ENCODE measurements around the gene ZNF275. TPM values are rescaled to one million over a fixed set of nuclear protein-coding genes. Genes with fewer than 3 reads are reported as not detected.

The ZNF275 gene
- total RNA-seq, 2 experiments from 2014 or later, result 19.6 to 20.2 TPM

DNA sequence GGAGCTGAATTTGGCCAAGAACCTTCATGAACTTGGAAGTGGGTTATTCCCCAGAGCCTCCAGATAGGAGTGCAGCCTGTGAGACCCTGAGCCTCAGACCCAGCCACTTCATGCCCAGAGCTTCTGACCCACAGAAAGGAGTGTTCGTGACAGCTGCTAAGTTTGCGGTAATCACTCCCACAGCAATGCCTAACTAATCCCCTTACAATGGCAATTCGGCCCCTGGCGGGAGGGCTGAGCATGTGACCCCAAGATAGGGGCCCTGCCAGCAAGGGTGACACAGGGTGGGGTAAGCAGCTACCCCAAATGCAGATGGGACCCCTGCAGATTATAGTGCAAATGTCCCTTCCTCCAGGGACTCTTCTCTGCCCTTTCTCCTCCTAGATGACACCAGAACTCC lies 44.7 kb downstream of the ZNF275 start:
- Histone ChIP-seq H3K4me2 (ENCODE audit: low read length) (no peak overlapping the region), H4K20me1 (ENCODE audit: insufficient read depth, low read length) (no peaks in the 10 kb centered on the region), H3K79me2 (ENCODE audit: insufficient read depth, low read depth, low read length) (no peaks in the 10 kb centered on the region), H3K4me1 (ENCODE audit: insufficient read depth, low read length, poor library complexity, severe bottlenecking) (peaks cover 7% of the 10 kb centered on the region), H3K27ac (ENCODE audit: low read depth, low read length, poor library complexity, severe bottlenecking) (no peak overlapping the region), H3K36me3 (ENCODE audit: insufficient read depth, low read length) (no peaks in the 10 kb centered on the region), H3K9me3 (ENCODE audit: low read length) (no peaks in the 10 kb centered on the region), H3K9me2 (ENCODE audit: insufficient read depth, low read length) (no peaks in the 10 kb centered on the region), H2AFZ (ENCODE audit: low read length) (no peak overlapping the region), H3K4me3 (ENCODE audit: low read depth, low read length, poor library complexity, severe bottlenecking) (no peak overlapping the region)
- ChIA-PET POLR2A (no interaction called here), CTCF (ENCODE audit: unreplicated experiment) (no interaction called here)
- DNase-seq (ENCODE audit: low spot score), result no peak
- TF ChIP-seq EZH2phosphoT487 (IDR thresholded peaks at IDR 0.05; ENCODE audit: borderline replicate concordance, low read depth, low read length), result no peak
- TF ChIP-seq, protein P1, sequence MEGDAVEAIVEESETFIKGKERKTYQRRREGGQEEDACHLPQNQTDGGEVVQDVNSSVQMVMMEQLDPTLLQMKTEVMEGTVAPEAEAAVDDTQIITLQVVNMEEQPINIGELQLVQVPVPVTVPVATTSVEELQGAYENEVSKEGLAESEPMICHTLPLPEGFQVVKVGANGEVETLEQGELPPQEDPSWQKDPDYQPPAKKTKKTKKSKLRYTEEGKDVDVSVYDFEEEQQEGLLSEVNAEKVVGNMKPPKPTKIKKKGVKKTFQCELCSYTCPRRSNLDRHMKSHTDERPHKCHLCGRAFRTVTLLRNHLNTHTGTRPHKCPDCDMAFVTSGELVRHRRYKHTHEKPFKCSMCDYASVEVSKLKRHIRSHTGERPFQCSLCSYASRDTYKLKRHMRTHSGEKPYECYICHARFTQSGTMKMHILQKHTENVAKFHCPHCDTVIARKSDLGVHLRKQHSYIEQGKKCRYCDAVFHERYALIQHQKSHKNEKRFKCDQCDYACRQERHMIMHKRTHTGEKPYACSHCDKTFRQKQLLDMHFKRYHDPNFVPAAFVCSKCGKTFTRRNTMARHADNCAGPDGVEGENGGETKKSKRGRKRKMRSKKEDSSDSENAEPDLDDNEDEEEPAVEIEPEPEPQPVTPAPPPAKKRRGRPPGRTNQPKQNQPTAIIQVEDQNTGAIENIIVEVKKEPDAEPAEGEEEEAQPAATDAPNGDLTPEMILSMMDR (conservative IDR thresholded peaks at IDR 0.05; ENCODE audit: low read length), result 0 out of 2 replicates have a peak, but pooled peaks have one; percentile 8
- intact Hi-C loops (cut with micrococcal nuclease; ENCODE audit: unreplicated experiment), result no loop called here
- no TSS peak for BruUV-seq (replicated peaks)

DNA sequence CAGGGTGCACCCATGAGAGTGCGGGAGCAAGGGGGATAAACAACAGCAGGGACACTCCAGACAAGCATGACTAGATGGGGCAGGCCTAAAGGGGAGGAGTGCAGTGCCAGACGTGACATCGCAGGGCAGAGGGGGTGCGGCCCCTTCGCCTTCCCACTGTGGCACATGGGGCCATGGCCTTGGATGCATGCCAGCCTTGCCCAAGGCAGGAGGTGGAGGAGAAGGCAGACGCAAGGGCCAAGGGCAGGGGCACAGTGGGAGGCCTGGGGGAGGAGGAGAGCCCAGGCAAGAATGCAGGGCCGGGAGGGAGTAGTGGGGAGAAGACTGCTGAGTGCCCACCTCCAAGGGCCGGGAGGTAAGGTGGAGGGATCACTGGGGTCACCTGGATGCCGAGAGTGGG lies 45.6 kb downstream of the ZNF275 start:
- no TSS peak for BruUV-seq (replicated peaks)
- H3K27ac ChIP-seq (ENCODE audit: low read depth, low read length, poor library complexity, severe bottlenecking), result no peak overlapping the region
- no peak overlapping the region for H2AFZ ChIP-seq (ENCODE audit: low read length)
- H3K4me2 ChIP-seq (ENCODE audit: low read length), result no peak overlapping the region
- no peaks in the 10 kb centered on the region for H4K20me1 ChIP-seq (ENCODE audit: insufficient read depth, low read length)
- no peak overlapping the region for H3K4me3 ChIP-seq (ENCODE audit: low read depth, low read length, poor library complexity, severe bottlenecking)
- DNase-seq (ENCODE audit: low spot score), result no peak
- intact Hi-C loops (cut with micrococcal nuclease; ENCODE audit: unreplicated experiment), result no loop called here
- no peaks in the 10 kb centered on the region for H3K36me3 ChIP-seq (ENCODE audit: insufficient read depth, low read length)
- H3K79me2 ChIP-seq (ENCODE audit: insufficient read depth, low read depth, low read length), result no peaks in the 10 kb centered on the region
- TF ChIP-seq EZH2phosphoT487 (IDR thresholded peaks at IDR 0.05; ENCODE audit: borderline replicate concordance, low read depth, low read length), result no peak
- TF ChIP-seq, protein P1 (conservative IDR thresholded peaks at IDR 0.05; ENCODE audit: low read length), result no peak
- H3K4me1 ChIP-seq (ENCODE audit: insufficient read depth, low read length, poor library complexity, severe bottlenecking), result peaks cover under 1% of the 10 kb centered on the region
- ChIA-PET POLR2A (no interaction called here), CTCF (ENCODE audit: unreplicated experiment) (no interaction called here)
- no peaks in the 10 kb centered on the region for H3K9me2 ChIP-seq (ENCODE audit: insufficient read depth, low read length)
- no peaks in the 10 kb centered on the region for H3K9me3 ChIP-seq (ENCODE audit: low read length)

DNA sequence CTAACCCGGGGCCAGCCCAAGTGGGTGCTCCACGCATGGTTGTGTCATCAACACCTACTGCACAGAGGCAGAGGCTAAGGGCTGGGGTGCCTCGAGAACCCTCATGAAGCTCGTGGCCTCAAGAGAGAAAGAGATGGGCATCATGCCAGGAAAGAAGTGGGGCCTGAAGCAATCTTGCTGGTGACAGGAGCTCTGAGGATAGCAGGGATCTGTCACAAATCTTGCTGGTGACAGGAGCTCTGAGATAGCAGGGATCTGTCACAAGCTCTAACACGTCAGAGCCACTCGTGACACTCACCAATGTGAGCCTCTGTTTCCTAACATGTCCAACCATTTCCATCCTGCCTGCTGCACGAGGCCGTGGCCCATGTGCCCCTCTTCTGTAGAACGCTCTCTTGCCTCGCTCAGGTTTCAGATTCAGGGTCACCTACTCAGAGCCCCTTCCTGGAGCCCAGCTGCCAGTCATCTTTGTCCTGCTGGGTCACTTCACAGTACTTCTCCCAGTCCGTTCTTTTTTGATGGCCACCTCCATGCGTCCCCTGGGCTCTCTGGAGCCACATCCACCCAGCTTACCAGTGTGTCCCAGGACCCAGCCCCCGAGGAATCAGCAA lies 46.1 kb downstream of the ZNF275 start:
- no peak overlapping the region for H2AFZ ChIP-seq (ENCODE audit: low read length)
- DNase-seq (ENCODE audit: low spot score), result no peak
- TF ChIP-seq EZH2phosphoT487 (IDR thresholded peaks at IDR 0.05; ENCODE audit: borderline replicate concordance, low read depth, low read length), result no peak
- TF ChIP-seq, protein P1 (conservative IDR thresholded peaks at IDR 0.05; ENCODE audit: low read length), result no peak
- no peak overlapping the region for H3K4me2 ChIP-seq (ENCODE audit: low read length)
- no peak overlapping the region for H3K4me3 ChIP-seq (ENCODE audit: low read depth, low read length, poor library complexity, severe bottlenecking)
- H3K27ac ChIP-seq (ENCODE audit: low read depth, low read length, poor library complexity, severe bottlenecking), result no peak overlapping the region
- no peaks in the 10 kb centered on the region for H4K20me1 ChIP-seq (ENCODE audit: insufficient read depth, low read length)
- H3K79me2 ChIP-seq (ENCODE audit: insufficient read depth, low read depth, low read length), result no peaks in the 10 kb centered on the region
- H3K4me1 ChIP-seq (ENCODE audit: insufficient read depth, low read length, poor library complexity, severe bottlenecking), result no peaks in the 10 kb centered on the region
- ChIA-PET CTCF (ENCODE audit: unreplicated experiment) (no interaction called here), POLR2A (no interaction called here)
- no peaks in the 10 kb centered on the region for H3K9me3 ChIP-seq (ENCODE audit: low read length)
- intact Hi-C loops (cut with micrococcal nuclease; ENCODE audit: unreplicated experiment), result no loop called here
- H3K36me3 ChIP-seq (ENCODE audit: insufficient read depth, low read length), result no peaks in the 10 kb centered on the region
- H3K9me2 ChIP-seq (ENCODE audit: insufficient read depth, low read length), result no peaks in the 10 kb centered on the region
- no TSS peak for BruUV-seq (replicated peaks)
